Fibroblast of mammary gland (primary cell): Measurements from ENCODE around the gene SLC24A3.

Source experiments
- DNase-seq: peaks from one replicate; pipeline ENCODE4 v3.0.0-alpha.2; 2010; ENCODE audit warnings: low read depth
- H3K4me3 ChIP-seq: 2 replicates; pipeline ENCODE4 v1.5.1; 2011; ENCODE audit warnings: low read depth, mild to moderate bottlenecking, low read length, moderate library complexity; ENCODE audit not compliant: control insufficient read depth
- TF ChIP-seq, protein P1 (sequence below): conservative IDR thresholded peaks from 2 replicates; pipeline ENCODE4 v1.5.1; 2011; ENCODE audit warnings: low read depth, low read length, inconsistent platforms; ENCODE audit not compliant: control insufficient read depth, insufficient read depth

The SLC24A3 gene

DNA sequence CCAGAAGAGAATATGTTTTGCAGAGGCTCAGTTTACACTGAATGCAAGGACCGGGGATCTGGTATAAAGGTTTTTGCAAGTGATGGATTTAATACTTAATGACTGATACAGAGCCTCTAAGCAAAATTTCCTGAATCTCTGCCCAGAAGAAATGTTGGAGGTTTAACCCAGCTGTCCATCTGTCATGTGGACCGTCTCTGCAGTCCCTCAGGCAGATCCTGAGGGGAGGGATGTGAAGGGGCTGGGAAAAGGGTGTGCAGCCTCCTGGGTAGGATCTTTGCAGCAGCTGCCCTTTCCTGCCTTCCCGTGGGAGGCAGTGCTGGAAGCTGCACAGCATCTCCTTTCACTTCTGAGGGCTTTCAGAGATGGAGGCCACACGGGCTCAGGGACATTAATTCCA is 207.0 kb downstream of the SLC24A3 start:
- no peak for DNase-seq

GRCh38 chr20:19423097-19423899 is 210.9 kb downstream of the SLC24A3 start:
- DNase-seq: no peak
- TF ChIP-seq, protein P1, sequence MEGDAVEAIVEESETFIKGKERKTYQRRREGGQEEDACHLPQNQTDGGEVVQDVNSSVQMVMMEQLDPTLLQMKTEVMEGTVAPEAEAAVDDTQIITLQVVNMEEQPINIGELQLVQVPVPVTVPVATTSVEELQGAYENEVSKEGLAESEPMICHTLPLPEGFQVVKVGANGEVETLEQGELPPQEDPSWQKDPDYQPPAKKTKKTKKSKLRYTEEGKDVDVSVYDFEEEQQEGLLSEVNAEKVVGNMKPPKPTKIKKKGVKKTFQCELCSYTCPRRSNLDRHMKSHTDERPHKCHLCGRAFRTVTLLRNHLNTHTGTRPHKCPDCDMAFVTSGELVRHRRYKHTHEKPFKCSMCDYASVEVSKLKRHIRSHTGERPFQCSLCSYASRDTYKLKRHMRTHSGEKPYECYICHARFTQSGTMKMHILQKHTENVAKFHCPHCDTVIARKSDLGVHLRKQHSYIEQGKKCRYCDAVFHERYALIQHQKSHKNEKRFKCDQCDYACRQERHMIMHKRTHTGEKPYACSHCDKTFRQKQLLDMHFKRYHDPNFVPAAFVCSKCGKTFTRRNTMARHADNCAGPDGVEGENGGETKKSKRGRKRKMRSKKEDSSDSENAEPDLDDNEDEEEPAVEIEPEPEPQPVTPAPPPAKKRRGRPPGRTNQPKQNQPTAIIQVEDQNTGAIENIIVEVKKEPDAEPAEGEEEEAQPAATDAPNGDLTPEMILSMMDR: no peak
- no peak overlapping the region for H3K4me3 ChIP-seq

More for the DNA sequence above, 207.0 kb downstream of the SLC24A3 start:
- H3K4me3 ChIP-seq: no peak overlapping the region
- TF ChIP-seq, protein P1: no peak

DNA sequence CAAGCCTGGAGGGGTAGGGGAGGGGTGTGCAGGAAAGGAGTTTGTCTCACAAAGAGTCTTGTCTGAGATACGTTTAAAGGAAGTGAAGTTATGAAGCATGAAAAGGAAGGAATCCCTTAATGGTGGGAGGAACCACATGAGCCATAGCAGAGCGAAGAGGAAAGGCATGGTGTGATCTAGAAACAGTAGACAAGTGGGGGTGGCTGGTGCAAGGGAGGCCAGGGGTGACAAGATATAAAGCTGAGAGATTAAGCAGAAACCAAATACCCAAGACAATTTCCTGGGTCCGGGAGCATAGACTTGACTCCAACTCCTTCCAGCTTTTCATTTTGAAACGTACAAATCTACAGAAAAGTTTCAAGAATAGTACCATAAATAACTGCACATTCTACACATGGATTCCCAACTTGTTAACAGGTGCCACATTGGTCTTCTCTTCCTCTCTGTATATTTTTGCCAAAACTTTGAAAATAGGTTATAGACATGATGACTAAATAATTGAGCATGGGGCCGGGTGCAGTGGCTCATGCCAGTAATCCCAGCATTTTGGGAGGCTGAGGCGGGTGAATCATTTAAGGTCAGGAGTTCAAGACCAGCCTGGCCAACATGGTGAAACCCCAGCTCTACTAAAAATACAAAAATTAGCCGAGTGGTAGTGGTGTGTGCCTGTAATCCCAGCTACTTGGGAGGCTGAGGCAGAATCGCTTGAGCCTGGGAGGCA is 211.6 kb downstream of the SLC24A3 start:
- TF ChIP-seq, protein P1: no peak
- no peak overlapping the region for H3K4me3 ChIP-seq
- no peak for DNase-seq

- TF ChIP-seq, protein P1: no peak
- no peak overlapping the region for H3K4me3 ChIP-seq
- no peak for DNase-seq
Measured at GRCh38 chr20:19426356-19426755, 213.9 kb downstream of the SLC24A3 start.

- H3K4me3 ChIP-seq: no peak overlapping the region
- TF ChIP-seq, protein P1: no peak
- no peak for DNase-seq
Measured at GRCh38 chr20:19427480-19427879, 215.0 kb downstream of the SLC24A3 start.

DNA sequence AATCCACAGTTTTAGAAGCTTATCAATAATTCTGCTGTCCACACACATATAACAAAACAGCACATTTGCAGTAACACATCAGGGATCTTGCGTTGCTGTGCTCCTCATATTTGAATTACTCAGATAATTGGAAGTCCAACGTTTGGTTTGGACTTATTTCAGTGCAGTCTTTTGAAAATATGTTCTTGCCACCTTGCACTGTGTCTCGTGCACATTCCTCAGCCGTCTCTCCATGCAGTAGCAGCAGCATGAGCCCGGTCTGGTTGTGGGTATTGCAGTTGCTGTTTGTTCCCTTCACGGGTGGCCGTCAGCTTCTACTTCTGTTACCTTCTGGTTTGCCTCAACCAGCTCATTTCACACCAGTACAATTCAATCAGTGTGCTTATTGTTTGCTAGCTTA is 215.5 kb downstream of the SLC24A3 start:
- DNase-seq: no peak
- no peak overlapping the region for H3K4me3 ChIP-seq
- TF ChIP-seq, protein P1: no peak
